ENCODE results near the gene TMEM258. TPM values are rescaled to one million over a fixed set of nuclear protein-coding genes. Genes with fewer than 3 reads are reported as not detected.
A peak's percentile ranks its signal among the peaks of the same experiment; 100 is the strongest.

TMEM258 gene
- total and polyA plus RNA-seq, 9 of the 15 experiments (the other 6 are each of a cell fraction or from before 2014, with no cell fraction given): 97.2 to 856 (median 231) TPM

DNA sequence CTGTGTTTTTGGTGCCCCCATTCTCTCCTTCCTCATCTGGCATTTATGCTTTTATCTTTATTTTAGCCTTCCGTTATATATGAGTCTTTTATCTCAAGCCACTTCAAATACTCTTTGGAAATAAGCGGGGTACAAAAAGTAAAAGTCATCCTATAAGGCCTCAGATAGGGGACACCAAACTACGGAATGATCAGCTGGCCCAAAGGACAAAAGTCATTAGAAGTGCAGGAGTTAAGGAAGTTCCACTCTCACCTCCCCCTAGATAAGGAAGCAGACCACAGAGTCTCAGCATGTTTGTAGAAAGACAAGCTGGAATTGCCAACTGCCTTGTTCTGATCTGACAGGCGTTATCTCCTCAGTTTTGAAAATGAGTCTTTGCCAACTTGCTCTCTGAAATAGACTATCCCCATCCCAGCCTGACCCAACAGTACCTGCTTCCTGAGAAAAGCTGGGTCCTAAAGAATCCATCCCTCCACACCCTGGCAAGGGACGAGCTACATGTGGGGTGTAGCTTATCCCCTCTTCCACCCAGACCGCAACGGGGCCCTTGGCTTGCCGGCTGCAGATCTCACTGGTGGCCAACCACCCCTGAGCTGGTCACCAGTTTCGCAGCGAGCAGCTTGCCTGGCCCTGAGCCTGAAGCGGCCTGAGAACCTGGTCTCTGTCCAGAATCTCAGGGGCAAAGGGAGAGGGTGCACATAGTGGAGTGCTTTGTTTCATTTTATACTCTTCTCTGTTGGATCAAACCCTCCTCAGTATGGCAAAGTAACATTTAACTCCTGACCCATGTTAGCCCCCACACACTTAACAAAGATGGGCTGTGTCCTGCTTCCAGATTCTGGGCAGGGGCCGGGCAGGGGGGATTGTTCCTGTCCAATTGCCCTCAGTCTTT, 49.5 kb upstream of the TMEM258 start (continued):
- no peak for TF ChIP-seq DEAF1 (CRISPR knock-in tag; IDR thresholded peaks at IDR 0.05)
- 0 out of 2 replicates have a peak, but pooled peaks have one; percentile 44 for TF ChIP-seq ATF7 (IDR thresholded peaks at IDR 0.05)
- peak; percentile 72 for TF ChIP-seq DMBX1 (CRISPR knock-in tag; IDR thresholded peaks at IDR 0.05; ENCODE audit: borderline replicate concordance)
- TF ChIP-seq KDM5B (IDR thresholded peaks at IDR 0.05; ENCODE audit: insufficient replicate concordance, low read depth, low read length): peak; percentile 42
- no peak for TF ChIP-seq PHF20 (IDR thresholded peaks at IDR 0.05; ENCODE audit: partially characterized antibody)
- peak; percentile 23 for TF ChIP-seq CHD4 (IDR thresholded peaks at IDR 0.05; ENCODE audit: insufficient read depth, insufficient replicate concordance, low read depth, low read length, poor library complexity, severe bottlenecking)
- peak; percentile 35 to 67; a peak in 2 of 4 replicates for TF ChIP-seq FOXK2 (conservative IDR thresholded peaks at IDR 0.05 in 1 of 2, IDR thresholded peaks at IDR 0.05 in 1 of 2; ENCODE audit: low read depth in 2 of 2)
- TF ChIP-seq NRF1 (conservative IDR thresholded peaks at IDR 0.05 in 1 of 2, IDR thresholded peaks at IDR 0.05 in 1 of 2): 0 out of 4 replicates have a peak, but pooled peaks of 1 of the 2 experiments have one; percentile 19
- no peak for TF ChIP-seq ILK (tag; IDR thresholded peaks at IDR 0.05; ENCODE audit: borderline replicate concordance, low read depth)
- no peak for TF ChIP-seq TCF15 (CRISPR knock-in tag; IDR thresholded peaks at IDR 0.05)
- TF ChIP-seq ETV6 (IDR thresholded peaks at IDR 0.05; ENCODE audit: borderline replicate concordance in 1 of 2, low read depth in 2 of 2, low read length in 1 of 2): peak in 1 of 2 experiments; percentile 78; a peak in 1 of 4 replicates
- no peak for TF ChIP-seq ETV6 (CRISPR knock-in tag; IDR thresholded peaks at IDR 0.05; ENCODE audit: borderline replicate concordance)
- peak; percentile 13; the same call in 1 of the 2 replicates for TF ChIP-seq KLF6 (CRISPR knock-in tag; IDR thresholded peaks at IDR 0.05; ENCODE audit: borderline replicate concordance)
- peak in 1 of 2 experiments; percentile 72; a peak in 1 of 4 replicates for TF ChIP-seq ZNF318 (IDR thresholded peaks at IDR 0.05; ENCODE audit: borderline replicate concordance in 1 of 2, low read depth in 1 of 2)

Data from K562 (cell line).